SKM-1 (cell line): Measurements from ENCODE around the gene MELK.
A peak's percentile ranks its signal among the peaks of the same experiment; 100 is the strongest.
"Not testable (repeated sequence)": the region's sequence is repeated elsewhere in the genome, so short reads cannot be mapped to it uniquely, and the experiment has no call there.

Source experiments
- DNase-seq: peaks from one replicate; lab custom pipeline; 2025; ENCODE audit not compliant: unreplicated experiment; lab: John Stamatoyannopoulos, UW

MELK gene

GRCh38 chr9:36572515-36573418 is at the start of gene MELK:
TSS of gene MELK (plus strand) at chr9:36572895. CDS start at chr9:36581682, 8,787 bp downstream.
- DNase-seq, result peak; percentile 60

- no peak for DNase-seq
Observed at GRCh38 chr9:36530224-36530623, 42.5 kb upstream of the MELK start.

GRCh38 chr9:36532353-36532752 is 40.3 kb upstream of the MELK start:
- no peak for DNase-seq

DNA sequence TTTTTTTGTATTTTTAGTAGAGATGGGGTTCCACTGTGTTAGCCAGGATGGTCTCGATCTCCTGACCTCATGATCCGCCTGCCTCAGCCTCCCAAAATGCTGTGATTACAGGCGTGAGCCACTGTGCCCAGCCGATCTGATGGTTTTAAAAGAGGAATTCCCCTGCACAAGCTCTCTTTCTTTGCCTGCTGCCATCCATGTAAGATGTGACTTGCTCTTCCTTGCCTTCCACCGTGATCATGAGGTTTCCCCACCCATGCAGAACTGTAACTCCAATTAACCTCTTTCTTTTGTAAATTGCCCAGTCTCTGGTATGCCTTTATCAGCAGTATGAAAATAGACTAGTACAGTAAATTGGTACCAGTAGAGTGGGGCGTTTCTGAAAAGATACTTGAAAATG is 39.0 kb upstream of the MELK start:
- DNase-seq, result not testable (repeated sequence)

DNA sequence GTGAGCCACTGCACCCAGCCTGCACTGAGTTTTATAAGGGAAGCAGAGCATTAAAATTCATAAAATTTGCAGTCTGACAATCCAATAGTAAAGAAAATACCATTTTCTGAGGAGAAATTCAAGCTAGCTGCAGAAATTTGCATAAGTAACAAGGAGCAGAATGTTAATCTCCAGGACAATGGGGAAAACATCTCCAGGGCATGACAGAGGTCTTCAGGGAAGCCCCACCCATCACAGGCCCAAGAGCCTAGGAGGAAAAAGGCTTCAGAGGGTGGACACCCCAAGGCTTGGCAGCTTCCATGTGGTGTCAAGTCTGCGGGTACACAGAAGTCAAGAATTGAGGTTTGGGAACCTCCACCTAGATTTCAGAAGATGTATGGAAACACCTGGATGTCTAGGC is 37.6 kb upstream of the MELK start:
- no peak for DNase-seq

- DNase-seq, result no peak
Observed at GRCh38 chr9:36537861-36538260, 34.8 kb upstream of the MELK start.

DNA sequence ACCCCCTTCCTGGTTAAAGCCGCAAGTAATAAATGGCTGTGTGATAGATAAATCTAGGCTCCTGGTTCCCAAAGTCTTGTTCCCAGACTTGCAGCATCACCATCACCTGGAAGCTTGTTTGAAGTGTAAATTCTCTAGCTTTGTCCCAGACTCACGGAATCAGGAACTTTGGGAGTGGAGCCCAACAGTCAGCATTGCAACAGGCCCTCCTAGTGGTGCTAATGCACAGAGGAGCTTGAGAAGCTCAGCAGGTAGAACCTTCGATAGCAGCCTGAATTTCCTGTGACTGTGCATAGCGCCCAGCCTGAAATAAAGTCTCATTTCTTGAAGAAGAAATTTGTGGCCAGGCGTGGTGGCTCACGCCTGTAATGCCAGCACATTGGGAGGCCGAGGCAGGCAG is 30.3 kb upstream of the MELK start:
- no peak for DNase-seq

DNA sequence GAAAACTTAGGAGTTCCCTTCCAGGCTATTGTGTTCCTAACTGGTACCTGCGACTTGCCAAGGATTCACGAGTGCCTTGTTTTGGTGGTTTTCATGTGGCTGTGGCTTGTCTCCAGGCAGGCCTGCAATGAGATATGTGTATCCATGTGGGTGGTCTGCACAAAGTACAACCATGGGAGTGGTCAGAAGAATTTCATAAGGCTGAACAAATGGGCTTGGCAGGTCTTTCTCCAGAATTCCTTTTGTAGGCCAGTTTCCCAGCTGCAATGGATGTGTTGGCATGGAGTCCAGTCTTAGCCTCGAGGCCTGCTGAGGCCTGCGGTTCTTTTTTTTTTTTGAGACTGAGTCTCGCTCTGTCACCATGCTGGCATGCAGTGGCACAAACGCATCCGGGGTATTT is 28.8 kb upstream of the MELK start:
- no peak for DNase-seq

GRCh38 chr9:36547598-36547997 is 25.1 kb upstream of the MELK start:
- no peak for DNase-seq

DNA sequence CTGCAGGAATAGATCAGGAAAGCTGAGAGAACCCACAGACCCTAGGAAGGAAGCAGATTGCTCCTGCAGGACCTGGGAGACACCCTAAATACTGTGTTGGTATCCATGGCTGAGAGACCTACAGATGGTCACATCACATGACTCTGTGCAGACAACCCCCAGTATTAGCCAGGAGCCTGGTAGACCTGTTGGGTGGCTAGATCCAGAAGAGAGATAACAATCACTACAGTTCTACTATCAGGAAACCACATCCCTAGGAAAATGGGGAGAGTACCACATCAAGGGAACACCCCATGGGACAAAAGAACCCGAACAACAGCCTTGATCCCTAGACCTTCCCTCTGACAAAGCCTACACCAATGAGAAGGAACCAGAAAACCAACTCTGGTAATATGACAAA is 24.2 kb upstream of the MELK start:
- no peak for DNase-seq

GRCh38 chr9:36550135-36550534 is 22.6 kb upstream of the MELK start:
- DNase-seq, result no peak

DNA sequence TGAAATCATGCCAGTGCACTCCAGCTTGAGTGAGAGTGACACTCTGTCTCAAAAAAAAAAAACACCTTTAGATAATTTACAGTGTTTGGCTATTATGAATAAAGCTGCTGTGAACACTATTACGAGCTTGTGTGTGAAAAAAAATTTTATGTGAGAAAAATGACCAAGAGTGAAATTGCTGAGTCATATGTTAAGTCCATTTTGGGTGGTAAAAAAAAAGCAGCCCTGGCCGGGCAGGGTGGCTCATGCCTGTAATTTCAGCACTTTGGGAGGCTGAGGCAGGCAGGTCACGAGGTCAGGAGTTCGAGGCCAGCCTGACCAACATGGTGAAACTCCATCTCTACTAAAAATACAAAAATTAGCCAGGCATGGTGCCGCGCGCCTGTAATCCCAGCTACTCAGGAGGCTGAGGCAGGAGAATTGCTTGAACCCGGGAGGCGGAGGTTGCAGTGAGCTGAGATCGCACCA is 22.0 kb upstream of the MELK start:
- DNase-seq, result not testable (repeated sequence)

- DNase-seq, result no peak
Observed at GRCh38 chr9:36551129-36551528, 21.6 kb upstream of the MELK start.

GRCh38 chr9:36551910-36552309 is 20.8 kb upstream of the MELK start:
- DNase-seq, result no peak

GRCh38 chr9:36559036-36559695 is 13.5 kb upstream of the MELK start:
- no peak for DNase-seq

DNA sequence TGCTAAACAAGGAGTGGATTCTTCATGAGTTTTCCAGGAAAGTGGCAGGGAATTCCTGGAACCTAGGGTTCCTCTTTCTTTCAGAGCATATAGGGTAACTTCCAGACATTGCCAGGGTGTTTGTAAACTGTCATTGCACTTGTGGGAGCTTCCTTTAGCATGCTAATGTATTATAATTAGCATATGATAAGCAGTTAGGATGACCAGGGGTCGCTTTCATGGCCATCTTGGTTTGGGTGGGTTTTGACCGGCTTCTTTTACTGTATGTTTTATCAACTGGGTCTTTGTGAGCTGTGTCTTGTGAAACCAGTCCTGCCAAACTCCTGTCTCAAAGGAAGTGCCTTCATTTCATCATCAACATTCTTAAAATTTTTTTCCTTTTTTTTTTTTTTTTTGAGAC is 11.9 kb upstream of the MELK start:
- DNase-seq, result no peak

DNA sequence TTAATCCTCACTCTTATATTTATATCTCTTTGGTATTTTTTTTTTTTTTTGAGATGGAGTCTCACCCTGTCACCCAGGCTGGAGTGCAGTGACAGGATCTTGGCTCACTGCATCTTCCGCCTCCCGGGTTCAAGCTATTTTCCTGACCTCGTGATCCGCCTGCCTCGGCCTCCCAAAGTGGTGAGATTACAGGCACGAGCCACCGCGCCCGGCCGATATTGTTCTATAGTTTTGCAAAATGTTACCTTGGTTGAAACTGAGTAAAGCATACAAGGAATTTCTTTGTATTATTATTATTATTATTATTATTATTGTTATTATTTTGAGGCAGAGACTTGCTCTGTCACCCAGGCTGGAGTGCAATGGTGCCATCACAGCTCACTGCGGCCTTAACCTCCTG is 9.9 kb upstream of the MELK start:
- not testable (repeated sequence) for DNase-seq

- DNase-seq, result no peak
Observed at GRCh38 chr9:36566813-36567221, 5.9 kb upstream of the MELK start.

DNA sequence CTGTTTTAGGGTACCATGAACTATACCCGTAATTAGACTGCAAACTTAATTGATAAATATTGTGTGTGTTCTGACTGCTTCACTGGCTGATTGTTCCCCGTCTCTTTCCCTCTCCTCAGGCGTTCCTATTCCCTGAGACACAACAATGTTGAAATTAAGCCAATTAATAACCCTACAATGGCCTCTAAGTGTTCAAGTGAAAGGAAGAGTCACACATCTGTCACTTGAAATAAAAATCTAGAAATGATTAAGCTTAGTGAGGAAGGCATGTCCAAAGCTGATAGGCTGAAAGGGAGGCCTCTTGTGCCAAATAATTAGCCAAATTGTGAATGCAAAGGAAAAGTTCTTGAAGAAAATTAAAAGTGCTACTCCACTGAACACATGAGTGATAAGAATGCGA is 4.0 kb upstream of the MELK start:
- not testable (repeated sequence) for DNase-seq

DNA sequence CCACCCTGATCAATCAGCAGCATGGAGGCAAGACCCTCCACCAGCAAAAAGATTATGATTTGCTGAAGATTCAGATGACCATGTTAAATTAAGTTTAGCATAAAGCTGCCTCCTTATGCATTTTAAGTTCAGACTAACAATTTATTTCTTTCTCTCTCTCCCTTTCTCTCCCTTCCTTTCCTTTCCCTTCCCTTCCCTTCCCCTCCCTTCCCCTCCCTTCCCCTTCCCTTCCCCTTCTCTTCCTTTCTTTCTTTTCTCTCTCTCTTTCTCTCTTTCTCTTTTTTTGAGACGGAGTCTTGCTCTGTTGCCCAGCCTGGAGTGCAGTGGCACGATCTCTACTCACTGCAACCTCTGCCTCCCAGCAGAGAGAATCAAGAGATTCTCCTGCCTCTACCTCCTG is 1.4 kb upstream of the MELK start:
- no peak for DNase-seq

DNA sequence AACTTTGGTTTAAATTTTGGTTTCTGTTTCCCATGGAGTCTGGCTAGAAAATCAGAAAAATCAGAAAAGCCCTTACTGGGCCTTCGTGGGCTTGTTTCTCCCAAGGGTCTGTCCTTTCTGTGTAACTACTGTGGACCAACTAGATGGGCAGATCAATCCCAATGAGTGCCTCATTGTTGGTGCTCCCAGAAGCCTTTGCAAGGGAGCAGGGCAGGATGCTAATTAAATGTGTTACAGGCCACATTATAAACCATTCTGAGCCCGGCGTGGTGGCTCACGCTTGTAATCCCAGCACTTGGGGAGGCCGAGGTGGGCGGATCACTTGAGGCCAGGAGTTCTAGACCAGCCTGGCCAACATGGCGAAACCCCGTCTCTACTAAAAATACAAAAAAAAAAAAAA is 1.4 kb downstream of the MELK start:
- DNase-seq, result not testable (repeated sequence)

GRCh38 chr9:36575411-36575882 is 2.8 kb downstream of the MELK start:
- DNase-seq, result no peak
